ENCODE data around the gene AFAP1L2. TPM values are rescaled to one million over a fixed set of nuclear protein-coding genes. Genes with fewer than 3 reads are reported as not detected.

Gene AFAP1L2
- total RNA-seq, 1 experiment from 2014 or later = not detected

DNA sequence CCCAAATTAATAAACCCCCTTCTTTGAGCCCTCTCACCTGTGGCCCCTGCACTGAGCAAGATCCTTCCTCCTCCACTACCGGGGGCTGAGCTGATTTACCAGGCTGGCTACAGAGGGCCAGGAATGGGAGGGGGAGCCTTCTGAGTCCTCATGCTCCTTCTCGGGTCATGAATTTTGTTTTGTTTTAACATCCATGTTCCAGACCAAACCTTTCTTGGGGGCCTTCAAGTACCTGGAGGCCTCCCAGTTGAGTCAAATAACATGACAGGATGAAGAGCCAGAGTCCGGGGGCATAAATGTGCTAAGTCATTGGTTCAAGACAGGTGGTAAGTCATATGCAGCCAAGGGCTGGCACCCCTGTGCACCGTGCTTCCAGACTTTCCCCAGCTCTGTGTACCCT lies 39.6 kb downstream of the AFAP1L2 start:
- CTCF ChIA-PET = no interaction called here
- H3K4me1 ChIP-seq (ENCODE audit: insufficient read depth, low read length, poor library complexity, severe bottlenecking) = no peaks in the 10 kb centered on the region
- BruUV-seq (replicated peaks) = no TSS peak
- H3K9me3 ChIP-seq (ENCODE audit: low read depth, low read length, poor library complexity, severe bottlenecking) = no peaks in the 10 kb centered on the region
- H3K27me3 ChIP-seq (replicated peaks; ENCODE audit: insufficient read depth, low read depth, low read length, poor library complexity) = peaks cover 6% of the 10 kb centered on the region
- H3K36me3 ChIP-seq (ENCODE audit: insufficient read depth, low read length, poor library complexity, severe bottlenecking) = no peaks in the 10 kb centered on the region
- DNase-seq (ENCODE audit: low spot score) = no peak
- POLR2A ChIA-PET (ENCODE audit: low non-redundant PET) = no interaction called here
- H3K27ac ChIP-seq (ENCODE audit: low read depth, low read length, poor library complexity, severe bottlenecking) = no peak overlapping the region
- intact Hi-C loops (cut with micrococcal nuclease; ENCODE audit: unreplicated experiment) = no loop called here
- TF ChIP-seq, protein P1, sequence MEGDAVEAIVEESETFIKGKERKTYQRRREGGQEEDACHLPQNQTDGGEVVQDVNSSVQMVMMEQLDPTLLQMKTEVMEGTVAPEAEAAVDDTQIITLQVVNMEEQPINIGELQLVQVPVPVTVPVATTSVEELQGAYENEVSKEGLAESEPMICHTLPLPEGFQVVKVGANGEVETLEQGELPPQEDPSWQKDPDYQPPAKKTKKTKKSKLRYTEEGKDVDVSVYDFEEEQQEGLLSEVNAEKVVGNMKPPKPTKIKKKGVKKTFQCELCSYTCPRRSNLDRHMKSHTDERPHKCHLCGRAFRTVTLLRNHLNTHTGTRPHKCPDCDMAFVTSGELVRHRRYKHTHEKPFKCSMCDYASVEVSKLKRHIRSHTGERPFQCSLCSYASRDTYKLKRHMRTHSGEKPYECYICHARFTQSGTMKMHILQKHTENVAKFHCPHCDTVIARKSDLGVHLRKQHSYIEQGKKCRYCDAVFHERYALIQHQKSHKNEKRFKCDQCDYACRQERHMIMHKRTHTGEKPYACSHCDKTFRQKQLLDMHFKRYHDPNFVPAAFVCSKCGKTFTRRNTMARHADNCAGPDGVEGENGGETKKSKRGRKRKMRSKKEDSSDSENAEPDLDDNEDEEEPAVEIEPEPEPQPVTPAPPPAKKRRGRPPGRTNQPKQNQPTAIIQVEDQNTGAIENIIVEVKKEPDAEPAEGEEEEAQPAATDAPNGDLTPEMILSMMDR (conservative IDR thresholded peaks at IDR 0.05; ENCODE audit: low read depth, low read length) = no peak
- TF ChIP-seq EZH2 (IDR thresholded peaks at IDR 0.05; ENCODE audit: borderline replicate concordance, low read depth, low read length, poor library complexity, severe bottlenecking) = no peak
- no peak overlapping the region for H3K4me3 ChIP-seq (ENCODE audit: low read depth, low read length, poor library complexity, severe bottlenecking)

DNA sequence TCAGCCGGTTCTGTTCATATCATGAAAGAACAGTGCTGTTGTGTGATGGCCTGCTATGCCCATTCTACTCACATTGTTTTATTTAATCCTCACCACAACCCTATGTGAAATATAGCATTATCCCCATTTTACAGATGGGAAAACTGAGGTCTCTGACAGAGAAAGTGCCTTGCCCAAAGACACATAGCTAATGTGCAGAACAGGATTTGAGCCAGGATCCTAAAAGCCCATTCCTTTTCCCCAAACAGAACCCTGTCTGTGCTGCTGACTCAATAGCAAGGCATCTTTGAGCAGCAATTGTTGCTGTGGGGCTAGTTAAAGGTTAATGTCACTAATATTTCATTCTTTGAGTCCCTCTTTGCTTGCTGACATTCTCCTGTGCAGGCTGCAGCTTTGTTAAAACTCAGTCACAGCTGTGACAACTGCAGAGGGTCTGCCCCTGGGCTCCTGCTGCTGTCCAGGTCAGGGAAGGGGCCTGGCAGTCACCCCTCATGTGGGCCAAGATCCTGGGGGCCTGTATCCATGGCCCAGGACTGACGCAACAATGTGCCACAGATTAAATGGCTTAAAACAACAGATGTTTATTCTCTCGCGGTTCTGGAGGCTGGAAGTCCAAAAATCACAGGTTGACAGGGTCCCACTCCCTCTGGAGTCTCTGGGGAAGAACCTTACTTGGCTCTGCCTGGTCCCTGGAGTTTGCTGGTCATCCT lies 40.4 kb downstream of the AFAP1L2 start:
- POLR2A ChIA-PET (ENCODE audit: low non-redundant PET) = no interaction called here
- peaks cover 6% of the 10 kb centered on the region for H3K27me3 ChIP-seq (replicated peaks; ENCODE audit: insufficient read depth, low read depth, low read length, poor library complexity)
- CTCF ChIA-PET = no interaction called here
- DNase-seq (ENCODE audit: low spot score) = no peak
- H3K4me1 ChIP-seq (ENCODE audit: insufficient read depth, low read length, poor library complexity, severe bottlenecking) = no peaks in the 10 kb centered on the region
- BruUV-seq (replicated peaks) = no TSS peak
- TF ChIP-seq EZH2 (IDR thresholded peaks at IDR 0.05; ENCODE audit: borderline replicate concordance, low read depth, low read length, poor library complexity, severe bottlenecking) = no peak
- TF ChIP-seq, protein P1 (conservative IDR thresholded peaks at IDR 0.05; ENCODE audit: low read depth, low read length) = no peak
- H3K4me3 ChIP-seq (ENCODE audit: low read depth, low read length, poor library complexity, severe bottlenecking) = no peak overlapping the region
- no peaks in the 10 kb centered on the region for H3K9me3 ChIP-seq (ENCODE audit: low read depth, low read length, poor library complexity, severe bottlenecking)
- intact Hi-C loops (cut with micrococcal nuclease; ENCODE audit: unreplicated experiment) = no loop called here
- H3K27ac ChIP-seq (ENCODE audit: low read depth, low read length, poor library complexity, severe bottlenecking) = no peak overlapping the region
- H3K36me3 ChIP-seq (ENCODE audit: insufficient read depth, low read length, poor library complexity, severe bottlenecking) = no peaks in the 10 kb centered on the region

DNA sequence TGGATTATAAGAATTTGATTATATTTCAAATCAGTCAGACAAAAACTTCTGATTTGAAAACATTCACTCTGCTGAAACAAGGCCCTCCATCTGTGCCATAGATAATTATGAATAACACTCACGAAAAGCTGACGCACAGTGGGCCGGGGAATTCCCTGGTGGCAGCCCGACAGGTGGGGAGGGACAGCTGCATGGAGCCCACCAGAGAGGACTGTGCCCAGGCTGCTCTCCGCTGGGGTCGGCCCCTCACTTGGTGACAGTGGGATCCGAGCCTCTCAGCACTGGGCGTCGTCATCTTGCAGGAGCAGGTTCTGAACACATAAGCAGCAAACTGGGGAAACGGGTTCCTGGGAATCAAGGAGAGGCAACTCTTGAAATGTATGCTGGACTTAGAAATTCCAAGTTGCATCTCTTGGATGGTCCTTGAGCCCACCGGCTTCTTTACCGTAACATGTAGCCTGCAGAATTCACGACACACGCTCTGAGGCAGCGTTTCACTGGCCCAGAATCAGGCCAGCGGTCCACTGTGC lies 41.4 kb downstream of the AFAP1L2 start:
- no peak for TF ChIP-seq EZH2 (IDR thresholded peaks at IDR 0.05; ENCODE audit: borderline replicate concordance, low read depth, low read length, poor library complexity, severe bottlenecking)
- TF ChIP-seq, protein P1 (conservative IDR thresholded peaks at IDR 0.05; ENCODE audit: low read depth, low read length) = no peak
- H3K4me3 ChIP-seq (ENCODE audit: low read depth, low read length, poor library complexity, severe bottlenecking) = no peak overlapping the region
- H3K4me1 ChIP-seq (ENCODE audit: insufficient read depth, low read length, poor library complexity, severe bottlenecking) = no peaks in the 10 kb centered on the region
- POLR2A ChIA-PET (ENCODE audit: low non-redundant PET) = no interaction called here
- no peaks in the 10 kb centered on the region for H3K36me3 ChIP-seq (ENCODE audit: insufficient read depth, low read length, poor library complexity, severe bottlenecking)
- intact Hi-C loops (cut with micrococcal nuclease; ENCODE audit: unreplicated experiment) = no loop called here
- H3K27me3 ChIP-seq (replicated peaks; ENCODE audit: insufficient read depth, low read depth, low read length, poor library complexity) = peaks cover 6% of the 10 kb centered on the region
- H3K27ac ChIP-seq (ENCODE audit: low read depth, low read length, poor library complexity, severe bottlenecking) = no peak overlapping the region
- DNase-seq (ENCODE audit: low spot score) = no peak
- H3K9me3 ChIP-seq (ENCODE audit: low read depth, low read length, poor library complexity, severe bottlenecking) = no peaks in the 10 kb centered on the region
- CTCF ChIA-PET = no interaction called here
- BruUV-seq (replicated peaks) = no TSS peak

Data from A673 (cell line).